ENCODE measurements around the gene GLYATL1B.

DNA sequence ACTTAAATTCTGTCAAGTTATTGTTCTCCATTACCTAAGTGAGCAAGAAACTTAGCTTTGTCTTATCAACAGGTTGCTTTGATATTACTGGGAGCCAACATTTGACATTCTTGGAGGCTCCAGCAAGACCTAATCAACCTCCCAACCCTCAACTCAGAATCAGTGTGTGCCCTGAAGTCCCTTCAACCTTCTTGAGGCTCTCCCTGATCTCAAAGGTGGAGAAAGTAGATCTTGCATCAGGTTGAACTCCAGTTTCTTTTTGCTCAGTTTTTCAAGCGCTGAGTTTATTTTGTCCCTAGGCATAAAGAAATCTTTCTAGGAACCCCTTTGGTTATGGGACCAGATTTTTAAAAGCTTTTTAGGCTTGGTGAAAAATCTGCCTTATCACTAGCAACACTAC, 58.0 kb downstream of the GLYATL1B start:
- no peak for TF ChIP-seq POLR2AphosphoS5 (IDR thresholded peaks at IDR 0.05)
- TF ChIP-seq, protein P1, sequence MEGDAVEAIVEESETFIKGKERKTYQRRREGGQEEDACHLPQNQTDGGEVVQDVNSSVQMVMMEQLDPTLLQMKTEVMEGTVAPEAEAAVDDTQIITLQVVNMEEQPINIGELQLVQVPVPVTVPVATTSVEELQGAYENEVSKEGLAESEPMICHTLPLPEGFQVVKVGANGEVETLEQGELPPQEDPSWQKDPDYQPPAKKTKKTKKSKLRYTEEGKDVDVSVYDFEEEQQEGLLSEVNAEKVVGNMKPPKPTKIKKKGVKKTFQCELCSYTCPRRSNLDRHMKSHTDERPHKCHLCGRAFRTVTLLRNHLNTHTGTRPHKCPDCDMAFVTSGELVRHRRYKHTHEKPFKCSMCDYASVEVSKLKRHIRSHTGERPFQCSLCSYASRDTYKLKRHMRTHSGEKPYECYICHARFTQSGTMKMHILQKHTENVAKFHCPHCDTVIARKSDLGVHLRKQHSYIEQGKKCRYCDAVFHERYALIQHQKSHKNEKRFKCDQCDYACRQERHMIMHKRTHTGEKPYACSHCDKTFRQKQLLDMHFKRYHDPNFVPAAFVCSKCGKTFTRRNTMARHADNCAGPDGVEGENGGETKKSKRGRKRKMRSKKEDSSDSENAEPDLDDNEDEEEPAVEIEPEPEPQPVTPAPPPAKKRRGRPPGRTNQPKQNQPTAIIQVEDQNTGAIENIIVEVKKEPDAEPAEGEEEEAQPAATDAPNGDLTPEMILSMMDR (IDR thresholded peaks at IDR 0.05; ENCODE audit: poor library complexity, severe bottlenecking), result no peak
- TF ChIP-seq TAF1 (IDR thresholded peaks at IDR 0.05; ENCODE audit: low read depth), result no peak
